ENCODE measurements around the gene BORCS5. TPM values are rescaled to one million over a fixed set of nuclear protein-coding genes. Genes with fewer than 3 reads are reported as not detected.
"Not testable (repeated sequence)": the region's sequence is repeated elsewhere in the genome, so short reads cannot be mapped to it uniquely, and the experiment has no call there.

BORCS5 gene
- total RNA-seq, 1 donor from 2014 or later: 8.3 TPM

DNA sequence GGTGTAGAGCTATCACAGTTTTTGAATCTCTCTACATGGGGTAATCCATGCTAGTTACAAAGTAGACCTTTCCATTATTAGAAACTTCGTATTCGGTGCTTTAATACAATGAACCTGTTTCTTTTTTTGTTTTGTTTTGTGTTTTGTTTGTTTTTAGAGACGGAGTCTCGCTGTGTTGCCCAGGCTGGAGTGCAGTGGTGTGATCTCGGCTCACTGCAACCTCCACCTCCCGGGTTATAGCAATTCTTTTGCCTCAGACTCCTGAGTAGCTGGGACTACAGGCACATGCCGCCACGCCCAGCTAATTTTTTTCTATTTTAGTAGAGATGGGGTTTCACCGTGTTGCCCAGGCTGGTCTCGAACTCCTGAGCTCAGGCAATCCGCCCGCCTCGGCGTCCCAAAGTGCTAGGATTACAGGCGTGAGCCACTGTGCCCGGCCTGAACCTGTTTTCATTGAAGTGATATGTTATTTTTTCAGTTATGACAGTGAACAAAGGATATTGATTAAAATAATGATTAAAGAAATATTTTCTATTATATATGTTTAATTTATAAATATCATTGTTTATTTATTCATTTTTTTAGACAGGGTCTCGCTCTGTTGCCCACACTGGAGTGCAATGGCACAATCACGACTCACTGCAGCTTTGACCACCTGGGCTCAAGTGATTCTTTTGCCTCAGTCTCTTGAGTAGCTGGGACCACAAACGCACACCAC lies 5.3 kb upstream of the BORCS5 start:
- not testable (repeated sequence) for ATAC-seq

GRCh38 chr12:12353276-12353675 lies 3.6 kb upstream of the BORCS5 start:
- ATAC-seq: no peak

More for the DNA sequence above, 5.3 kb upstream of the BORCS5 start:
- DNase-seq (ENCODE audit: low spot score): not testable (repeated sequence)

DNA sequence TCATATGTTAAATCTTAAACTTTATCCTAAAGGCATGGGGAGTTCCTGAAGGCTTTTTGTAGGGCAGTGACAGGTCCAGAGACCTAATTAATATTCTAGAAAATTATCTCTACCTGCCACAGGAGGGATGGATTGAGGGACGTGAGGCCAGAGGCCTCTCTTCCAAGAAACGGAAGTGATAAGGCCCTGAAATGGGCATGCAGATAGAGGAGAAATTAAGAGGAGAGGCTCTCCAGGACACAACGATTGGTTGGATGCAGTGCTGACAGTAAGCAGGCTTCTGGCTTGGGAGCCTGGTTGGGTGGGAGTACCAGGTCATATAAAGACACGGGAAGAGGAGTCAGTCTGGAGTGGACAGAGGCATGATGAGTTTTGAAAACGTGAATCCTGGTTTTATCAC lies 3.1 kb upstream of the BORCS5 start:
- DNase-seq (ENCODE audit: low spot score) (no peak), ATAC-seq (no peak)

More at GRCh38 chr12:12353276-12353675, 3.6 kb upstream of the BORCS5 start:
- no peak for DNase-seq (ENCODE audit: low spot score)

- no peak for DNase-seq (ENCODE audit: low spot score)
- no peak for ATAC-seq
Measured at GRCh38 chr12:12356467-12356895, 397 bp upstream of the BORCS5 start.

- ATAC-seq: no peak
- no peak for DNase-seq (ENCODE audit: low spot score)
Measured at GRCh38 chr12:12357719-12358461, 1.0 kb downstream of the BORCS5 start.

GRCh38 chr12:12358528-12358927 lies 1.6 kb downstream of the BORCS5 start:
- ATAC-seq (no peak), DNase-seq (ENCODE audit: low spot score) (no peak)

DNA sequence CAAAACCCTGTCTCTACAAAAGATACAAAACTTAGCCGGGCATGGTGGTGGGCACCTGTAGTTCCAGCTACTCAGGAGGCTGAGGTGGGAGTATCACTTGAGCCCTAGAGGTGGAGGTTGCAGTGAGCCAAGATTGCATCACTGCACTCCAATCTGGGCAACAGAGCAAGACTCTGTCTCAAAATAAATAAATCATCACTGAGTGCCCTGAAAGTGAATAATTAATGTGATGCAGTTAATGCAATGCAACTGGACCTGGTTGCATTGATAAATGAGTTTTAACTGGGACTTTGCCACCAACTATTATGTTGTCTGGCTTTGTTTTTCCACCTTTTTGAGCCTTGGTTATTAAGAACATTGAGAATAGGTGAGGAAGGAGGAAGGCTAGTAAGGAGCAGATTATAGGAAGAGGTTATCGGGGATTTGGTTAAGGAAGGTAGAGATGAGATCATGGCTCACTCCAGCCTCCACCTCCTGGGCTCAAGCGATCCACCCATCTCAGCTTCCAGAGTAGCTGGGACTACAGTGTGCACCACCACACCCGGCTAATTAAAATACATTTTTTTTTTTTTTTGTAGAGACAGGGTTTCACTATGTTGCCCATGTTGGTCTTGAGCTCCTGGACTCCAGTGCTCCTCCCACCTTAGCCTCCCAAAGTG lies 8.0 kb downstream of the BORCS5 start:
- DNase-seq (ENCODE audit: low spot score) (no peak), ATAC-seq (peak; percentile 14)

- DNase-seq (ENCODE audit: low spot score): no peak
- ATAC-seq: no peak
Measured at GRCh38 chr12:12365446-12365802, 8.5 kb downstream of the BORCS5 start.

DNA sequence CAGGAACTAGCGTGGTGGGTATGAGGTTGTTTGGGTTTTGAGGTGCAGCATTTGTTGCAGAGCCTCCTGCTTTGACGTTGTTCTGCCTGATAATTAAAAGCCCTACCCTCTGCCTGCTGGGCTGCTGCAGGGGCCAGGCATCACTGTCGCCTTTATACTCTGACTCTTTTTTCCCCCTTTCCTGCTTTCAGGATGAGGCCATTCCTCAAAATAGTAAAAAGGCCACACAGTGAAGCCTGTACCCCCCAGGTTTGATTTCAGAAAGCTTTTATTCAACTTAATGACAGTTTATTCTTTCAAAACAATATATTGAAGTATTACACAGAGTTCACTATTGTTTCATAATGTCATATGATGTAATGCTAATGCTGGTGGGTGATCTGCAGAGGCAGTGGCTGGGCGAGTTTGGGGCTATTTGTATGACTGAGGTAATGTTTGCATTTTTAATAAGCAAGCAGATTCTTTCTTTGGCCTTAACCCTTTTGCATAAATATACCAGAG lies 9.1 kb downstream of the BORCS5 start:
- ATAC-seq (no peak), DNase-seq (ENCODE audit: low spot score) (no peak)

DNA sequence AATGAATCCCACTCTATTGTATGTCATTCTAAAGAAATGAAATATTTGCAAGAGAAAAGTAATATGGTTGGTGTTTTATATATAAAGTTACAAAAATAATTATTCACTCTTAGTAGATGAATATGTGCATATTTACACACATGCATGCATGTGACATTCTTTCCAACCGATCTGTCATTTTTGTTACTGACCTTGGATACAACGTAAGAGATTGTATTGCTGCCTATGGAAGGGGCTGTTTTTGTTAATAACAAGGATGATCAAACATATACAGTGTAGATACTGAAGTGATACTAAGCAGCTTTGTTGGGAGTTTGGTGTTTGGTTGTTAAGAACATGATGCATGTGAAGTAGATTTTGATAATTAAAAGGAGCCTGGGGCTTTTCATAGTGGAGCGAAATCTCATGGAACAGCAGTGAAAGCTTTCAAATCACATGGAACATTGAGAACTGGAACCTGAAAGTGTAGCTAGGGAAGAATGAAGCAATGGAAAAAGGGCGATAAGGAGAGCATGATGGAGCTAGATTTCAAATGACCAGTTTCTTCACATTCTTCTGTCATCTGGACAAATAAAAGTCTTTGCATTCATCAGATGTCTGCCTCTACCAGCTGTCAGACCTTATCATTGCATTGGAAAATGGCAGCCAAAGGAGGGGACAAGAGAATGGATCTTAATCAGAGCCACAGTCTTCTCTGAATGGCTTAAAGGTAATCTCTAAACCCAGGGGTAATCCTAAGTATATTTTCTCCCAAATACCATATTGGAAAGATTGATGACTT lies 10.0 kb downstream of the BORCS5 start:
- DNase-seq (ENCODE audit: low spot score) (no peak), ATAC-seq (no peak)

GRCh38 chr12:12367482-12367998 lies 10.7 kb downstream of the BORCS5 start:
- ATAC-seq (no peak), DNase-seq (ENCODE audit: low spot score) (no peak)

DNA sequence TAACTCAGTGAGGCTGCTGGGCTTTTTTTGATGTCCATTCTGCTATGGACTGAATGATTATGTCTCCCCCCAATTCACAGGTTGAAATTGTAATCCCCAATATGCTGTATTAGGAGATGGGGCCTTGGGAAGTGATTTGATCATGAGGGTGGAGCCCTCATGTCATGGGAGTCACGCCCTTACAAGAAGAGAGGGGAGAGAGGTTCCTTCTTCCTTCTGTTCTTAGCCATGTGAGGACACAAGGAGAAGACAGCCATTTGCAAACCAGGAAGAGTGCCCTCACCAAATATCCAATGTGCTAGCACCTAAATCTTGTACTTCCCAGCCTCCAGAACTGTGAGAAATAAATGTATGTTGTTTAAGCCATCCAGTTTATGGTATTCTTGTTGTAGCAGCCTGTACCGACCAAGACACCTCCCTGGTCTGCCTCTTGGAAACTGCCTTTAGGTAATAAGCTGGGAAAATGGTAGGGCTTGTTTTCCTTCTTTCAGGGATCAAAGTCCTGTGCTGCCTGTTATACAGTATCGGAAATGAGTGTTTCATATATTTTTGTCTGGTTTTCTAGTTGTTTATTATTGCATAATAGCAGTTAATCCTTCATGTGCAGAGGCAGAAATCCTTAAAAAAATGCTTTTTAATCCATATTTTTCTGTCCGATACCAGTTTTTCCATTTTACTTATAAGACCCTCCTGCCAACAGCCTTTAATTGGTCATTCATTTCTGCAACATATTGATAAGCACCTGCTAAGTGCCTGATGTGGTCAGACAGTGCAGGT lies 16.3 kb downstream of the BORCS5 start:
- DNase-seq (ENCODE audit: low spot score): no peak
- no peak for ATAC-seq

- DNase-seq (ENCODE audit: low spot score) (no peak), ATAC-seq (peak; percentile 93)
Measured at GRCh38 chr12:12376646-12377448, 20.0 kb downstream of the BORCS5 start.

DNA sequence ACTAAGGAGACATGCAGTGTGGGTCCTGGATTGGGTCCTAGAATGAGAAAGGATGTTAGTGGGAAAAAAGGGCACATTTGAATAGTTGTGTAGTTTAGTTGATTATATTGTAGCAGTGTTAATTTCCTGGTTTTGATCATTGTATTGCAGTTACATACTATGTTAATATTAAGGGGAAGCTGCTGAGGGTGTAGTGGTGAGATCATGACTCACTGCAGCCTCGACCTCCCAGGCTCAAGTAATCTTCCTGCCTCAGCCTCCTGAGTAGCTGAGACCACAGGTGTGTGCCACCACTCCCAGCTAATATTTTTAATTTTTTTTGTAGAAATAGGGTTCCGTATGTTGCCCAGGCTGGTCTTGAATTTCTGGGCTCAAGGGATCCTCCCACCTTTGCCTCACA lies 21.7 kb downstream of the BORCS5 start:
- no peak for ATAC-seq
- DNase-seq (ENCODE audit: low spot score): no peak

GRCh38 chr12:12379831-12380730 lies 23.2 kb downstream of the BORCS5 start:
- no peak for DNase-seq (ENCODE audit: low spot score)
- no peak for ATAC-seq

DNA sequence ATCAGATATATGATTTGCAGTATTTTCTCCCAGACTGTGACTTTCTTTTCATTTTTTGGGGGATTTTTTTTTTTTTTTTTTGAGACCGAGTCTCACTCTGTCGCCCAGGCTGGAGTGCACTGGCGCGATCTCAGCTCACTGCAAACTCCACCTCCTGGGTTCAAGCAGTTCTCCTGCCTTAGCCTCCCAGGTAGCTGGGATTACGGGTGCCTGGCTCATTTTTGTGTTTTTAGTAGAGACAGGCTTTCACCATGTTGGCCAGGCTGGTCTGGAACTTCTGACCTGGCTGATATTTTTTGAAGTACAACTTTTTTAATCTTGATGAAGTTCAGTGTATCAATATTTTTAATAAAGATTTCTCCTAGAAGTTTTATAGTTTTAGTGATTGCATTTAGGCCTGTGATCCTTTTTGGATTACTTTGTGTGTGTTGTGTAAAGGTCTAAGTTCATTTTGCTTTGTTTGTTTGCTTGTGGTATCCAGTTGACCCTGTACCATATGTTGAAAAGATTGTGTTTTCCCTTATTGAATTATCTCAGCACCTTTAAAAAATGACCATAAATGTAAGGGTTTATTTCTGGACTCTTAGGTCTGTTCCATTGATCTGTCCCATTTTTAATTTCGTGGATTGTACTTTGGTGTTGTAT lies 24.2 kb downstream of the BORCS5 start:
- ATAC-seq (peak; percentile 60), DNase-seq (ENCODE audit: low spot score) (no peak)

GRCh38 chr12:12381982-12382381 lies 25.1 kb downstream of the BORCS5 start:
- DNase-seq (ENCODE audit: low spot score) (no peak), ATAC-seq (no peak)
